Naive thymus-derived CD8-positive, alpha-beta T cell (primary cell): ENCODE measurements around the gene MTG1. TPM values are rescaled to one million over a fixed set of nuclear protein-coding genes. Genes with fewer than 3 reads are reported as not detected.
"Not testable (repeated sequence)": the region's sequence is repeated elsewhere in the genome, so short reads cannot be mapped to it uniquely, and the experiment has no call there.

Experiments
- ATAC-seq, 2 donors: fragments of 150-1000 bp; cut with Tn5 transposase in 1 of 2; sonication (Bioruptor Pico), chemical (Tn5 transposase) in 1 of 2; 1 replicate in 1 of 2; 2 replicates in 1 of 2; pipeline ENCODE4 v1.10.0; 2021; ENCODE audit warnings: mild to moderate bottlenecking in 2 of 2, moderate library complexity in 2 of 2
- POLR2A ChIA-PET: fragments of 350-600 bp; sonication (Branson Sonifier 250); formaldehyde crosslinking; loops from one replicate; lab custom pipeline; 2021; ENCODE audit warnings: antibody characterized with exemption; lab: Charles Lee
- DNase-seq, 10 donors: peaks; one replicate each; pipeline versions ENCODE4 v3.0.0 to v3.0.0-alpha.2; 2020 to 2022
- H3K27ac Mint-ChIP-seq, 10 donors: one replicate each; pipeline ENCODE4 v1.8.0; 2020 to 2022; ENCODE audit warnings: mild to moderate bottlenecking in 10 of 10, mixed read lengths in 10 of 10, moderate library complexity in 4 of 10, inconsistent platforms in 1 of 10
- H3K27me3 Mint-ChIP-seq, 5 donors: one replicate each; pipeline ENCODE4 v1.8.0; 2021 to 2022; ENCODE audit warnings: mixed read lengths in 5 of 5
- H3K36me3 Mint-ChIP-seq, 3 donors: one replicate each; pipeline ENCODE4 v1.8.0; 2020 to 2022; ENCODE audit warnings: mixed read lengths in 3 of 3, mild to moderate bottlenecking in 2 of 3, inconsistent platforms in 1 of 3
- H3K4me1 Mint-ChIP-seq, 4 donors: one replicate each; pipeline ENCODE4 v1.8.0; 2021 to 2022; ENCODE audit warnings: mixed read lengths in 4 of 4
- H3K4me3 Mint-ChIP-seq, 10 donors: one replicate each; pipeline ENCODE4 v1.8.0; 2020 to 2022; ENCODE audit warnings: mild to moderate bottlenecking in 10 of 10, mixed read lengths in 10 of 10, moderate library complexity in 6 of 10, inconsistent platforms in 1 of 10
- H3K9me3 Mint-ChIP-seq, 9 donors: one replicate each; pipeline ENCODE4 v1.8.0; 2020 to 2022; ENCODE audit warnings: mixed read lengths in 9 of 9, mild to moderate bottlenecking in 3 of 9, inconsistent platforms in 1 of 9, moderate library complexity in 1 of 9
- polyA plus RNA-seq, 3 donors: library from polyadenylated mRNA; unstranded; fragments of 300-500 nt; fragmentation: Illumina TruSeq; gene quantifications; one replicate each; pipeline ENCODE4 v1.2.3, GENCODE V29; 2021
- total RNA-seq, 8 experiments: library from RNA in 2 of 8; stranded (reverse) in 2 of 8; gene quantifications; one replicate each; pipeline ENCODE4 v1.2.3 and lab custom pipeline; 2021 to 2026

The MTG1 gene
- total and polyA plus RNA-seq, 5 experiments from 2014 or later = 19.4 to 67.9 (median 37.9) TPM

- H3K4me3 Mint-ChIP-seq = peak overlapping the region in 2 of 10 donors; percentile 21 to 31
- POLR2A ChIA-PET = interaction anchor here (1.0 to 1.7 kb wide), 2 partner anchors 12 to 28 kb away, joined by 3 to 9 read pairs; partner anchors contain the start of gene ECHS1
- H3K27ac Mint-ChIP-seq = peak overlapping the region in 3 of 10 donors; percentile 3 to 64 (median 29)
- H3K9me3 Mint-ChIP-seq = no peaks in the 10 kb centered on the region
- peaks cover 0 to 30% (median 4%) of the 10 kb centered on the region in 3 donors for H3K36me3 Mint-ChIP-seq
- no peak for DNase-seq
- H3K27me3 Mint-ChIP-seq = no peaks in the 10 kb centered on the region
- H3K4me1 Mint-ChIP-seq = peaks cover under 1 to 11% (median 5%) of the 10 kb centered on the region in 4 donors
- ATAC-seq = no peak
Observed at GRCh38 chr10:133361227-133361626, 32.7 kb upstream of the MTG1 start.

GRCh38 chr10:133361773-133362441 is 32.0 kb upstream of the MTG1 start:
- Mint-ChIP-seq H3K27ac (peak overlapping the region in 8 of 10 donors; percentile 29 to 81 (median 65)), H3K36me3 (peaks cover 0 to 30% (median 4%) of the 10 kb centered on the region in 3 donors), H3K4me1 (peaks cover 0 to 9% (median 5%) of the 10 kb centered on the region in 4 donors), H3K27me3 (no peaks in the 10 kb centered on the region), H3K4me3 (peak overlapping the region in 2 of 10 donors; percentile 21 to 31), H3K9me3 (no peaks in the 10 kb centered on the region)
- no peak for DNase-seq
- POLR2A ChIA-PET = interaction anchor here (1.0 to 1.7 kb wide), 2 partner anchors 11 to 27 kb away, joined by 3 to 9 read pairs; partner anchors contain the start of gene ECHS1
- ATAC-seq = no peak

GRCh38 chr10:133362846-133363245 is 31.1 kb upstream of the MTG1 start:
- H3K9me3 Mint-ChIP-seq = no peaks in the 10 kb centered on the region
- POLR2A ChIA-PET = no interaction called here
- H3K27me3 Mint-ChIP-seq = no peaks in the 10 kb centered on the region
- ATAC-seq (no peak), DNase-seq (no peak)
- peaks cover 0 to 9% (median 4%) of the 10 kb centered on the region in 4 donors for H3K4me1 Mint-ChIP-seq
- peaks cover 0 to 33% (median 4%) of the 10 kb centered on the region in 3 donors for H3K36me3 Mint-ChIP-seq
- no peak overlapping the region for H3K4me3 Mint-ChIP-seq
- H3K27ac Mint-ChIP-seq = peak overlapping the region in 1 of 10 donors; percentile 41

- peak overlapping the region in 2 of 10 donors; percentile 50 to 73 for H3K27ac Mint-ChIP-seq
- H3K36me3 Mint-ChIP-seq = peaks cover 0 to 49% (median 5%) of the 10 kb centered on the region in 3 donors
- no peak overlapping the region for H3K4me3 Mint-ChIP-seq
- no peak for ATAC-seq
- no peaks in the 10 kb centered on the region for H3K27me3 Mint-ChIP-seq
- peaks cover 0 to 9% (median 4%) of the 10 kb centered on the region in 4 donors for H3K4me1 Mint-ChIP-seq
- H3K9me3 Mint-ChIP-seq = no peaks in the 10 kb centered on the region
- no peak for DNase-seq
- POLR2A ChIA-PET = interaction anchor here (1.5 kb wide), 1 partner anchor 13 kb away, joined by 3 read pairs; no protein-coding TSS in a partner anchor
Observed at GRCh38 chr10:133364645-133365431, 29.1 kb upstream of the MTG1 start.

GRCh38 chr10:133365461-133366129 is 28.4 kb upstream of the MTG1 start:
- POLR2A ChIA-PET = interaction anchor here (1.5 kb wide), 1 partner anchor 12 kb away, joined by 3 read pairs; no protein-coding TSS in a partner anchor
- peaks cover 0 to 56% (median 10%) of the 10 kb centered on the region in 3 donors for H3K36me3 Mint-ChIP-seq

GRCh38 chr10:133366130-133366478 is 27.9 kb upstream of the MTG1 start:
- Mint-ChIP-seq H3K4me1 (peaks cover 0 to 9% (median 5%) of the 10 kb centered on the region in 4 donors), H3K27me3 (no peaks in the 10 kb centered on the region), H3K36me3 (peaks cover 0 to 56% (median 10%) of the 10 kb centered on the region in 3 donors), H3K27ac (no peak overlapping the region), H3K9me3 (no peaks in the 10 kb centered on the region), H3K4me3 (no peak overlapping the region)
- no peak for DNase-seq
- POLR2A ChIA-PET = interaction anchor here (1.5 kb wide), 1 partner anchor 12 kb away, joined by 3 read pairs; no protein-coding TSS in a partner anchor
- no peak for ATAC-seq

More at GRCh38 chr10:133365461-133366129, 28.4 kb upstream of the MTG1 start:
- H3K27ac Mint-ChIP-seq = no peak overlapping the region
- no peaks in the 10 kb centered on the region for H3K9me3 Mint-ChIP-seq
- ATAC-seq (no peak), DNase-seq (no peak)
- peaks cover under 1 to 9% (median 4%) of the 10 kb centered on the region in 4 donors for H3K4me1 Mint-ChIP-seq
- no peak overlapping the region for H3K4me3 Mint-ChIP-seq
- no peaks in the 10 kb centered on the region for H3K27me3 Mint-ChIP-seq

- Mint-ChIP-seq H3K36me3 (peaks cover 0 to 54% (median 10%) of the 10 kb centered on the region in 3 donors), H3K4me1 (peaks cover 3 to 10% (median 6%) of the 10 kb centered on the region in 4 donors), H3K9me3 (no peaks in the 10 kb centered on the region), H3K4me3 (no peak overlapping the region), H3K27ac (no peak overlapping the region), H3K27me3 (no peaks in the 10 kb centered on the region)
- no peak for DNase-seq
- ATAC-seq = no peak
- POLR2A ChIA-PET = no interaction called here
Observed at GRCh38 chr10:133366751-133367150, 27.2 kb upstream of the MTG1 start.

GRCh38 chr10:133367461-133367860 is 26.5 kb upstream of the MTG1 start:
- H3K4me1 Mint-ChIP-seq = peaks cover 6 to 10% (median 10%) of the 10 kb centered on the region in 4 donors
- H3K36me3 Mint-ChIP-seq = peaks cover 0 to 47% (median 10%) of the 10 kb centered on the region in 3 donors
- H3K9me3 Mint-ChIP-seq, ATAC-seq, H3K27me3 Mint-ChIP-seq, DNase-seq, H3K4me3 Mint-ChIP-seq, POLR2A ChIA-PET, H3K27ac Mint-ChIP-seq: not testable (repeated sequence)

GRCh38 chr10:133368153-133368552 is 25.8 kb upstream of the MTG1 start:
- POLR2A ChIA-PET = no interaction called here
- DNase-seq (no peak), ATAC-seq (no peak)
- Mint-ChIP-seq H3K36me3 (peaks cover 0 to 42% (median 10%) of the 10 kb centered on the region in 3 donors), H3K4me1 (peaks cover 6 to 10% (median 10%) of the 10 kb centered on the region in 4 donors), H3K27me3 (no peaks in the 10 kb centered on the region), H3K27ac (peak overlapping the region in 1 of 10 donors; percentile 82), H3K4me3 (peak overlapping the region in 1 of 10 donors; percentile 14), H3K9me3 (no peaks in the 10 kb centered on the region)

- H3K4me3 Mint-ChIP-seq = peak overlapping the region in 5 of 10 donors; percentile 41 to 64 (median 55)
- peak overlapping the region in 1 of 10 donors; percentile 36 for H3K27ac Mint-ChIP-seq
- no peak for DNase-seq
- no peaks in the 10 kb centered on the region for H3K27me3 Mint-ChIP-seq
- POLR2A ChIA-PET = no interaction called here
- H3K36me3 Mint-ChIP-seq = peaks cover 0 to 31% (median 6%) of the 10 kb centered on the region in 3 donors
- peaks cover 7 to 16% (median 15%) of the 10 kb centered on the region in 4 donors for H3K4me1 Mint-ChIP-seq
- ATAC-seq = no peak
- H3K9me3 Mint-ChIP-seq = no peaks in the 10 kb centered on the region
Observed at GRCh38 chr10:133370030-133370786, 23.7 kb upstream of the MTG1 start.

GRCh38 chr10:133372507-133372906 is 21.4 kb upstream of the MTG1 start:
- no peak for ATAC-seq
- Mint-ChIP-seq H3K27ac (peak overlapping the region in 3 of 10 donors; percentile 53 to 68 (median 59)), H3K4me3 (peak overlapping the region in 9 of 10 donors; percentile 64 to 89 (median 77)), H3K36me3 (peaks cover 0 to 26% (median 6%) of the 10 kb centered on the region in 3 donors), H3K4me1 (peaks cover 7 to 21% (median 16%) of the 10 kb centered on the region in 4 donors), H3K27me3 (no peaks in the 10 kb centered on the region), H3K9me3 (no peaks in the 10 kb centered on the region)
- DNase-seq = no peak
- POLR2A ChIA-PET = interaction anchor here (0.8 to 2.0 kb wide), 4 partner anchors 9 to 22 kb away, joined by 3 to 14 read pairs (median 7); partner anchors contain the start of gene MTG1
